HG03066 (cell line): ENCODE data around the gene PGAM5.

Experiments used
- ATAC-seq: cut with Tn5 transposase; IDR thresholded peaks from one replicate; pipeline ENCODE4 v1.9.1; 2021; ENCODE audit warnings: low read depth; ENCODE audit not compliant: unreplicated experiment

Gene PGAM5

GRCh38 chr12:132719141-132719953 lies 8.7 kb downstream of the PGAM5 start:
- ATAC-seq, result no peak

GRCh38 chr12:132719954-132720324 lies 9.3 kb downstream of the PGAM5 start:
- no peak for ATAC-seq

DNA sequence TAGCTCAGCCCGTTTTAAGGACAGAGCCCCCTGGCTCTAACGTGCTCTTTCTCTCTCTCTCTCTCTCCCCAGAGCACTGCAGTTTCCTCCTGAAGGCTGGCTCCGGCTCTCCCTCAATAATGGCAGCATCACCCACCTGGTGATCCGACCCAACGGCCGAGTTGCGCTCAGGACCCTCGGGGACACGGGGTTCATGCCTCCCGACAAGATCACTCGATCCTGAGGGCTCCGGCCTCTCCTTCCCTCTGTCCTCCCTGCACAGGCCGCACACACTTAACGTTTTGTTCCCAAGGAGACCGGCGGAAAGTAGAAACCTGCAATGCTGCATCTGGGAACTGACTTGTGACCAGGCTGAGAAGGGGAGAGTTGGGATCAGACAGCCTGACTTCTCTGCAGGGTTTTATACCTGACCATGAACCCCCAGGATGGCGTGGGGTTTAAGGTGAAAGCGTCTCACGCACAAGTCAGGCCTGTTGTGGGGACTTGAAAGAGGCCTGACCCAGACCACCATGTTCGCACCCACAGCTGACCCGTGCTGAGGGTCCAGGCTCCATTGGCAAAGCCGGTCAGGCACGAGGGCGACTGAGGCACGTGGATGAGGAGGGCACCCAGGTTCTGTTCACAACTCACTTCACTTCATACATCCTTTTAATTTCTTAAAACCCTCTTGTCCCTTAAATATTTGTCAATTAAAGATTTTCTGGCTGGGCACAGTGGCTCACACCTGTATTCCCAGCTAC lies 10.1 kb downstream of the PGAM5 start:
- ATAC-seq, result no peak

GRCh38 chr12:132723015-132723763 lies 12.5 kb downstream of the PGAM5 start:
- no peak for ATAC-seq

GRCh38 chr12:132723764-132724140 lies 13.1 kb downstream of the PGAM5 start:
- no peak for ATAC-seq

GRCh38 chr12:132724506-132725241 lies 14.0 kb downstream of the PGAM5 start:
- no peak for ATAC-seq

DNA sequence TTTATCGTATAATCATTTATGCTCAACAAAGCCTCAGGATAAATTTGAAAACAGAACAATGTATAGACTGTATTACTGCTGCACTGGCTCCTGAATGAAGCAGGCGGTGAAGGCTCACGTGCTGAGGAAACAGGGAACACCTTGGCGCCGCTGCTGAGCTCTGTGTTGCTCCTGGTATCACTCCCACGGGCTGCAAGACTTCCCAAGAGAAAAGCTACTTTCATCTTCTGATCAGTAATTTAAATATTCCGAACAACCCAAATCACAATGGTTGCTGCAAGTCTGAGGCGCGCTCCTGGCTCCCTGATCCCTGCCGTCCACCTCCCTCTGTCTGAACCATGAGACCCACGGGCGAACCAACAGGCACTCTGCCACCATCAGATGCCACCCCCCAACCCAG lies 15.7 kb downstream of the PGAM5 start:
- ATAC-seq, result no peak

GRCh38 chr12:132727091-132727794 lies 16.6 kb downstream of the PGAM5 start:
- ATAC-seq, result no peak

GRCh38 chr12:132728502-132728901 lies 17.9 kb downstream of the PGAM5 start:
- ATAC-seq, result no peak

GRCh38 chr12:132729541-132730320 lies 19.1 kb downstream of the PGAM5 start:
- ATAC-seq, result no peak

GRCh38 chr12:132730353-132730752 lies 19.7 kb downstream of the PGAM5 start:
- ATAC-seq, result no peak

GRCh38 chr12:132731574-132731973 lies 20.9 kb downstream of the PGAM5 start:
- ATAC-seq, result no peak

DNA sequence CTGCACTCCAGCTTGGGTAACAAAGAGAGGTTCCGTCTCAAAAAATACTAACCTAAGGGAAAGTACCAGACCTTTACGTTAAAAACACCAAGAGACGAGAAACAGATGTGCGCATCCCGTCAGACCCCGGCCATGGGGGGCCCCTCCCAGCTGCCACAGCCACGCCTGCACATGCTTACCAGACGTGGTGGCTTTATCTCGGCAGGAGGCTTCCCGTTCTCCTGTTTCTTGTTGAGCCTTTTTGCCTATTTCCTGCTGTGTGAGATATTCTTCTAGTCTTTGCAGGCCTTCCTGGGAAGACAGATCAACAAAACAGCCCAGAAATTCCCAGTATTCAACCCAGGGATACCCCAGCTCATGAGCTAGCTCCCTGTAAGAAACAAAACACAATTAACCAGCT lies 23.6 kb downstream of the PGAM5 start:
- no peak for ATAC-seq

DNA sequence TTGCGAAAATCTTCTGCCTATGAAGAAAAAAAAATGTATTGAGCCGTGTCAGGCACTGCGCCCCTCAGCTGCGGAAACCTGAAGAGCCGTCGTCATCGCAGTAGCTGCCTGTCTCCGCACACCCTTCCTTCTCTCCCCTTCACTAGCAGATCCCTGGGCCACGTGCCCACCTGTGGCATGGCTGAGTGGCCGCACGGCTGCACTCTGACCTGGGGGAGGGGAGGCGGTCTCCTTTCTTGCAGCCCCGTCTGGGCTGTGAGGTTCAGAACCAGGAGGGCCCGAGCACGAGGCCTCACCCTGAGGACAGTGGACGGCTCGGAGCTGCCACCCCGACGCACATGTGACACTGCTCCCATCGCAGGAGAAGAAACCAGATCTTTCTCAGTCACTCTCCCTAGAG lies 24.9 kb downstream of the PGAM5 start:
- ATAC-seq, result no peak

- ATAC-seq, result no peak
Measured at GRCh38 chr12:132736378-132736777, 25.7 kb downstream of the PGAM5 start.

DNA sequence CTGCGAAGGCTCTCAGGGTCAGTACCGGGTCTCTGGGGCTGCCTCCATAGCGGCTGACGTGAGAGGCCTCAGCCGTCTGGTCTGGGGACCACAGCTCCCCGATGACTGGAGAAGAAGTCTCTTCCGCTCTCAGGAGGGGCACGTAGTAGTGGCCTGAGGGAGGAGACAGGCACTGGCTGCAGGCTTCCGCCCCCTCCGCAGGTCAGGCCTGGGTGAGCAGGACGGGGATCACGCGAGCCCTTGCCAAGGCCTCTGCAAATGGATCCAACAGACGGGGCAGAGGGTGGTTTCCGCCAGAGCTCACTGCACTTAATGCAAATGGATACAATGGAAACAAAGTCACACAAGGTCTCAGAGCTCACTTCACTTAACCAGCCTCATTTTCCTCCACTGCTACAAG lies 26.3 kb downstream of the PGAM5 start:
- ATAC-seq, result no peak

- ATAC-seq, result no peak
Measured at GRCh38 chr12:132739600-132740312, 29.1 kb downstream of the PGAM5 start.

- ATAC-seq, result no peak
Measured at GRCh38 chr12:132740313-132740646, 29.6 kb downstream of the PGAM5 start.

DNA sequence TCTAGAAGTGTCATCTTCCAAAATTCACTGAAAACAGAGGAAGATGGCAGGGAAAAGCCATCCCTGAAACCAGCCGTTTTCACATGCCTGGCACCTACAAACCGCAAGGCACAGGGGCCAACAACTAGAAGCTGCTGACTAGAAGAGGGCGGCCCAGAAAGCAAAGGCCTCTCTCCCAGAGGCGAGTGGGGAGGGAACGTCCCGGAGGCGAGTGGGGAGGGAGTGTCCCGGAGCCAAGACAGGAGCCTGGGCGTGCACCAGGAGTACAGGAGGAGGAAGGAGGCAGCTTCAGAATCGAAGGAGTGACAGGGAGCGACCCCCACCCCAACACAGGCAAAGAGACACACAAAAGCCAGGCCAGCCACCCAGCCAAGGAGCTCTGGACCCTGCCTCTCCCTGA lies 30.0 kb downstream of the PGAM5 start:
- ATAC-seq, result no peak
